Omental fat pad (tissue), 4 donors: ENCODE data around the gene PAEP. TPM values are rescaled to one million over a fixed set of nuclear protein-coding genes. Genes with fewer than 3 reads are reported as not detected.
"Not testable (repeated sequence)": the region's sequence is repeated elsewhere in the genome, so short reads cannot be mapped to it uniquely, and the experiment has no call there.

ENCODE experiments used
- ATAC-seq: fragments of 150-250 bp; one replicate; pipeline ENCODE4 v1.9.1; 2016; ENCODE audit warnings: mild to moderate bottlenecking, moderate library complexity; ENCODE audit not compliant: low FRiP score
- DNase-seq: peaks from one replicate; pipeline ENCODE4 v3.0.0-alpha.2; 2019; ENCODE audit warnings: low spot score
- CTCF ChIP-seq, 3 donors: fragments of 450-650 bp; IDR thresholded peaks; one replicate each; pipeline ENCODE4 v1.5.1; 2016 to 2017; ENCODE audit warnings: antibody characterized with exemption in 3 of 3, mild to moderate bottlenecking in 3 of 3, moderate library complexity in 2 of 3
- total RNA-seq, 4 donors: library from RNA; depleted of rRNA; stranded (reverse); fragments of >200 nt; gene quantifications; one replicate each; pipeline ENCODE4 v1.1.0, GENCODE V29; 2016

The PAEP gene
- not detected for total RNA-seq

- DNase-seq: no peak
- ATAC-seq: no peak
- no peak for TF ChIP-seq CTCF (IDR thresholded peaks at IDR 0.05)
These were observed at the start of gene PAEP for GRCh38 chr9:135561391-135562234. TSS of gene PAEP (plus strand) at chr9:135561756.

- no peak for TF ChIP-seq CTCF (IDR thresholded peaks at IDR 0.05)
- ATAC-seq: no peak
- no peak for DNase-seq
These were observed 49.3 kb upstream of the PAEP start for GRCh38 chr9:135512241-135512603.

- DNase-seq (no peak), ATAC-seq (no peak)
- TF ChIP-seq CTCF (IDR thresholded peaks at IDR 0.05): no peak
These were observed 48.7 kb upstream of the PAEP start for GRCh38 chr9:135512904-135513303.

- no peak for ATAC-seq
- no peak for DNase-seq
- TF ChIP-seq CTCF (IDR thresholded peaks at IDR 0.05): no peak
These were observed 48.2 kb upstream of the PAEP start for GRCh38 chr9:135513351-135513846.

- ATAC-seq, DNase-seq: not testable (repeated sequence)
These were observed 47.6 kb upstream of the PAEP start for GRCh38 chr9:135513906-135514305.

GRCh38 chr9:135514342-135515082 lies 47.0 kb upstream of the PAEP start:
- ATAC-seq (no peak), DNase-seq (no peak)
- TF ChIP-seq CTCF (IDR thresholded peaks at IDR 0.05): no peak

- no peak for TF ChIP-seq CTCF (IDR thresholded peaks at IDR 0.05)
- ATAC-seq: no peak
- DNase-seq: no peak
These were observed 46.2 kb upstream of the PAEP start for GRCh38 chr9:135515083-135515951.
